Measurements from ENCODE around the gene OR1M1. TPM values are rescaled to one million over a fixed set of nuclear protein-coding genes. Genes with fewer than 3 reads are reported as not detected.
"Not testable (repeated sequence)": the region's sequence is repeated elsewhere in the genome, so short reads cannot be mapped to it uniquely, and the experiment has no call there.

OR1M1 gene
- total and polyA plus RNA-seq, 8 donors, result not detected

- WGBS, 2 donors, result 60 to 67% methylated on average over 17 of the region's 17 CpGs
- intact Hi-C loops (cut with DNase I), result no loop called here
- H3K9me3 ChIP-seq, result no peaks in the 10 kb centered on the region
- H3K27me3 ChIP-seq, result peaks cover 0 to 3% (median 0%) of the 10 kb centered on the region in 4 donors
- peak overlapping the region in 1 of 4 donors; percentile 77 for H3K27ac ChIP-seq
- no peaks in the 10 kb centered on the region for H3K36me3 ChIP-seq
- no peak for TF ChIP-seq CTCF (IDR thresholded peaks at IDR 0.05)
- H3K4me3 ChIP-seq, result no peak overlapping the region
- ATAC-seq, result no peak
- no peaks in the 10 kb centered on the region for H3K4me1 ChIP-seq
- DNase-seq, result no peak
- FAIRE-seq, result no peak
Observed at GRCh38 chr19:9060564-9061340, 26.1 kb upstream of the OR1M1 start.

- Histone ChIP-seq H3K27ac (no peak overlapping the region), H3K9me3 (no peaks in the 10 kb centered on the region), H3K4me1 (no peaks in the 10 kb centered on the region), H3K4me3 (no peak overlapping the region), H3K36me3 (no peaks in the 10 kb centered on the region), H3K27me3 (peaks cover 0 to 3% (median 0%) of the 10 kb centered on the region in 4 donors)
- ATAC-seq (no peak), DNase-seq (no peak), FAIRE-seq (no peak)
- WGBS, 2 donors, result 73 to 91% methylated on average over 8 of the region's 8 CpGs
- intact Hi-C loops (cut with DNase I), result no loop called here
- no peak for TF ChIP-seq CTCF (IDR thresholded peaks at IDR 0.05)
Observed at GRCh38 chr19:9061879-9062278, 25.0 kb upstream of the OR1M1 start.

- intact Hi-C loops (cut with DNase I), result no loop called here
- DNase-seq (no peak), ATAC-seq (no peak), FAIRE-seq (no peak)
- H3K9me3 ChIP-seq, result no peaks in the 10 kb centered on the region
- no peaks in the 10 kb centered on the region for H3K36me3 ChIP-seq
- H3K4me3 ChIP-seq, result no peak overlapping the region
- H3K27ac ChIP-seq, result no peak overlapping the region
- no peaks in the 10 kb centered on the region for H3K27me3 ChIP-seq
- H3K4me1 ChIP-seq, result no peaks in the 10 kb centered on the region
- TF ChIP-seq CTCF (IDR thresholded peaks at IDR 0.05), result no peak
- 57 to 71% methylated on average over 12 of the region's 12 CpGs for WGBS, 2 donors
Observed at GRCh38 chr19:9065457-9066014, 21.3 kb upstream of the OR1M1 start.

GRCh38 chr19:9070066-9070465 lies 16.8 kb upstream of the OR1M1 start:
- Histone ChIP-seq H3K27me3 (no peaks in the 10 kb centered on the region), H3K4me3 (no peak overlapping the region), H3K9me3 (no peaks in the 10 kb centered on the region), H3K27ac (no peak overlapping the region), H3K4me1 (no peaks in the 10 kb centered on the region), H3K36me3 (no peaks in the 10 kb centered on the region)
- WGBS, 2 donors, result 26 to 37% methylated on average over 5 of the region's 5 CpGs
- FAIRE-seq, result no peak
- TF ChIP-seq CTCF (IDR thresholded peaks at IDR 0.05), result no peak
- DNase-seq, result no peak
- intact Hi-C loops (cut with DNase I), result loop anchor here in 1 of 3 donors (10.0 kb wide), 1 partner anchor 415 kb away; no protein-coding TSS in a partner anchor
- peak in 2 of 4 donors; percentile 14 to 25 for ATAC-seq

GRCh38 chr19:9071720-9072119 lies 15.1 kb upstream of the OR1M1 start:
- H3K4me3 ChIP-seq, H3K36me3 ChIP-seq, H3K9me3 ChIP-seq, H3K27ac ChIP-seq, DNase-seq, ATAC-seq, FAIRE-seq, H3K27me3 ChIP-seq, H3K4me1 ChIP-seq: not testable (repeated sequence)
- intact Hi-C loops (cut with DNase I), result loop anchor here in 1 of 3 donors (10.0 kb wide), 1 partner anchor 417 kb away; no protein-coding TSS in a partner anchor
- WGBS, 2 donors, result 77 to 85% methylated on average over 6 of the region's 6 CpGs

All from pancreas (tissue), 10 donors.